Activated T-helper 2 cell treated with anti-CD3 and anti-CD28 coated beads, Interferon-gamma antibody, Interleukin-2, Interleukin-4, amounts not matched to agents 10 μg/mL and 5 μg/mL and 100 μg/mL, durations not matched to agents 14 hours and 24 hours and 36 hours (primary cell): Measurements from ENCODE around the gene MAP3K15. TPM values are rescaled to one million over a fixed set of nuclear protein-coding genes. Genes with fewer than 3 reads are reported as not detected.
"Not testable (repeated sequence)": the region's sequence is repeated elsewhere in the genome, so short reads cannot be mapped to it uniquely, and the experiment has no call there.

ENCODE experiments used
- DNase-seq: peaks from one replicate; pipeline ENCODE4 v3.0.0; 2021; ENCODE audit warnings: low spot score
- H3K27ac Mint-ChIP-seq: one replicate; pipeline ENCODE4 v1.8.0; 2021; ENCODE audit warnings: mixed read lengths
- H3K27me3 Mint-ChIP-seq: one replicate; pipeline ENCODE4 v1.8.0; 2021; ENCODE audit warnings: low read depth, mixed read lengths
- H3K36me3 Mint-ChIP-seq: one replicate; pipeline ENCODE4 v1.8.0; 2021; ENCODE audit warnings: low read depth, mixed read lengths
- H3K4me1 Mint-ChIP-seq: one replicate; pipeline ENCODE4 v1.8.0; 2021; ENCODE audit warnings: low read depth, mixed read lengths
- H3K4me3 Mint-ChIP-seq: one replicate; pipeline ENCODE4 v1.8.0; 2021; ENCODE audit warnings: low read depth, mild to moderate bottlenecking, moderate library complexity, mixed read lengths
- H3K9me3 Mint-ChIP-seq: one replicate; pipeline ENCODE4 v1.8.0; 2021; ENCODE audit warnings: mixed read lengths
- intact Hi-C: fragments of 100-400 bp; cut with micrococcal nuclease; formaldehyde crosslinking; loops from one replicate; pipeline ENCODE4 v1.15.1; 2023
- total RNA-seq: library from RNA; stranded (reverse); gene quantifications from 2 replicates; pipeline ENCODE4 v1.2.3, GENCODE V29; 2022

The MAP3K15 gene
- total RNA-seq, 1 donor from 2014 or later, result 0.94 TPM

DNA sequence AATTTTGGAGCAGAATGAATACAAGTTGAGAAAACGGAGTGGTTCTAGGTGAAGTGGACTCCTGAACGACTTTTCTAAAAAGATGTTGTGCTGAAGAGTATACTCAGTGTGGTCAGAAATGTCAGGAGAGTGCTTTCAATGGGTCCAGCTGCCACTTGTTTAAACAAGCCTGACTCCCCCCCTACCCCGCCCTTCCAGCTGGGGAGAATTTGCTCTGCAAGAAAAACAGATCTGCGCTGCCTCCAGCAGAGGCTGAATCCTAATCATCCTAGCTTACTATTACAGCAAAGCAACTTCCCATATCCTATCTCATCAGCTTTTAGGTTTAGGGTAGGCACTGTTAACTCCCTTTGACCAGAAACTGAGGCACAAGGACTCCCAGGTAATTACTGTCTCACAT, 1.9 kb downstream of the MAP3K15 start:
- Mint-ChIP-seq H3K9me3 (no peaks in the 10 kb centered on the region), H3K36me3 (no peaks in the 10 kb centered on the region), H3K27me3 (peaks cover 30% of the 10 kb centered on the region), H3K4me3 (no peak overlapping the region), H3K4me1 (no peaks in the 10 kb centered on the region), H3K27ac (no peak overlapping the region)
- no peak for DNase-seq
- intact Hi-C loops, result no loop called here

DNA sequence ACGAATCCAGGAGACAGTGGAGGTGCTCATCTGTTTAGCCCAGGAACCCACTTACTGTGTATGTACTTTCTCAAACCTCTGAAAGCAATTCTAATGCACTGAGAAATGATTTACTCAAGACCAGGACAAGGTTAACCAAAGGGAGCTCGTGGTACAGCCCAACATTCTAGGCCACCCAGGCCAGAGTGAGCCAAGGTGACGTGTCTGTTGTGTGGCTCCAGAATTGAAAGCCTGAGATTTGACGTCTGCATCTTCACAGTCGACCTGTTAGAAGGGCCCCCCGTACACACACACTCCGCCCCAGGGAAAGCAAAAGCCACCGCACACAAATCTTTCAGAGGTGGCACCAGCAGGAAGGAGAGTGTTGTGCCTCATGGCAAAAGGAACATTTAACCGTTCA, 2.3 kb downstream of the MAP3K15 start:
- intact Hi-C loops, result no loop called here
- Mint-ChIP-seq H3K36me3 (no peaks in the 10 kb centered on the region), H3K9me3 (no peaks in the 10 kb centered on the region), H3K27me3 (peaks cover 27% of the 10 kb centered on the region), H3K4me3 (no peak overlapping the region), H3K27ac (no peak overlapping the region), H3K4me1 (no peaks in the 10 kb centered on the region)
- no peak for DNase-seq

GRCh38 chrX:19512359-19512758, 2.9 kb downstream of the MAP3K15 start:
- Mint-ChIP-seq H3K4me3 (no peak overlapping the region), H3K36me3 (no peaks in the 10 kb centered on the region), H3K4me1 (no peaks in the 10 kb centered on the region), H3K27me3 (peaks cover 24% of the 10 kb centered on the region), H3K9me3 (no peaks in the 10 kb centered on the region), H3K27ac (no peak overlapping the region)
- intact Hi-C loops, result no loop called here
- DNase-seq, result no peak

DNA sequence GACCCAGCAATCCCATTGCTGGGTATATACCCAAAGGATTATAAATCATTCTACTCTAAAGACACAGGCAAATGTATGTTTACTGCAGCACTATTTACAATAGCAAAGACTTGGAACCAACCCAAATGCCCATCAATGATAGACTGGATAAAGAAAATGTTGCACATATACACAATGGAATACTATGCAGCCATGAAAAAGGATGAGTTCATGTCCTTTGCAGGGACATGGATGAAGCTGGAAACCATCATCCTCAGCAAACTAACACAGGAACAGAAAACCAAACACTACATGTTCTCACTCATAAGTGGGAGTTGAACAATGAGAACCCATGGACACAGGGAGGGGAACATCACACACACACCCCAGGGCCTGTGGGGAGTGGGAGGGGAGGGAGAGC, 3.5 kb downstream of the MAP3K15 start:
- H3K36me3 Mint-ChIP-seq, DNase-seq, H3K9me3 Mint-ChIP-seq, H3K4me1 Mint-ChIP-seq, intact Hi-C loops, H3K27ac Mint-ChIP-seq, H3K4me3 Mint-ChIP-seq: not testable (repeated sequence)
- H3K27me3 Mint-ChIP-seq, result peaks cover 19% of the 10 kb centered on the region

- Mint-ChIP-seq H3K27me3 (peaks cover 5% of the 10 kb centered on the region), H3K9me3 (no peaks in the 10 kb centered on the region), H3K4me1 (no peaks in the 10 kb centered on the region), H3K4me3 (no peak overlapping the region), H3K36me3 (no peaks in the 10 kb centered on the region), H3K27ac (no peak overlapping the region)
- intact Hi-C loops, result no loop called here
- DNase-seq, result no peak
Measured at GRCh38 chrX:19496711-19497110, 18.6 kb downstream of the MAP3K15 start.

- Mint-ChIP-seq H3K9me3 (no peaks in the 10 kb centered on the region), H3K27me3 (no peaks in the 10 kb centered on the region), H3K4me1 (peaks cover 3% of the 10 kb centered on the region), H3K36me3 (no peaks in the 10 kb centered on the region), H3K4me3 (no peak overlapping the region), H3K27ac (no peak overlapping the region)
- DNase-seq, result no peak
- intact Hi-C loops, result no loop called here
Measured at GRCh38 chrX:19487520-19488200, 27.6 kb downstream of the MAP3K15 start.

DNA sequence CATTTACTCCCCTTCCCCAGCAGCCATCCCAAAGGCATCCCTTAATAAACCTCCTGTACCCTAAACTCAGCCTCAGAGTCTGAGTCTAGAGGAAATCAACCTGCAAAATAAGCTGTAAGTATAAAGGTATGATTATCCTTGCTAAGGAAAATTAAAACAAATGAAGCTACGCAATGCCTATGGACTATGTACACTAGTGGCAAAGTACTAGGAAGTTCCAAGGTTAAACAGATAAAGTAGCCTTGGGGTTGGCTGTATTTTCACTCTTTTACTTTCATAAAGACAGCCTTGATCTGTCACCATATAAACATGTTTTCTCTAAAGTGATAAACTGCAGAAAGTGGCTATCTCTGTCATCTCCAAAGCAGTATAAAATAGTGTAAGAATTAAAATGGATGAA, 35.9 kb downstream of the MAP3K15 start:
- H3K4me3 Mint-ChIP-seq, result no peak overlapping the region
- intact Hi-C loops, result no loop called here
- no peak overlapping the region for H3K27ac Mint-ChIP-seq
- H3K9me3 Mint-ChIP-seq, result peaks cover 4% of the 10 kb centered on the region
- no peaks in the 10 kb centered on the region for H3K27me3 Mint-ChIP-seq
- H3K4me1 Mint-ChIP-seq, result no peaks in the 10 kb centered on the region
- H3K36me3 Mint-ChIP-seq, result peaks cover 2% of the 10 kb centered on the region
- DNase-seq, result no peak

DNA sequence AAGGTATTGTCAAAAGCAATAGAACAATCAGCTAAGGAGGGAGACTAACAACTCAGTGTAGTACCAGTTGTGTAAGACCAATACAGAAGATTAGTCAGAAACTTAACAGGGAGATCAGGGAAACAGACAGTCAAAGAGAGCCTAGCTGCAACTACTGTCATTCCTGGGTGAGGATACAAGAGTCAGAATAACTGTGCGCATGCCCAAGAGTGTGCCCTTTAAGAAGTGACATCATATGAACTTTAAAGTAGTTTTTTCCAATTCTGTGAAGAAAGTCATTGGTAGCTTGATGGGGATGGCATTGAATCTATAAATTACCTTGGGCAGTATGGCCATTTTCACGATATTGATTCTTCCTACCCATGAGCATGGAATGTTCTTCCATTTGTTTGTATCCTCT, 46.9 kb downstream of the MAP3K15 start:
- H3K4me3 Mint-ChIP-seq, H3K4me1 Mint-ChIP-seq, intact Hi-C loops, DNase-seq, H3K27me3 Mint-ChIP-seq, H3K27ac Mint-ChIP-seq, H3K36me3 Mint-ChIP-seq, H3K9me3 Mint-ChIP-seq: not testable (repeated sequence)

GRCh38 chrX:19462879-19463278, 52.4 kb downstream of the MAP3K15 start:
- Mint-ChIP-seq H3K27ac (no peak overlapping the region), H3K36me3 (no peaks in the 10 kb centered on the region), H3K27me3 (no peaks in the 10 kb centered on the region), H3K4me3 (no peak overlapping the region), H3K4me1 (no peaks in the 10 kb centered on the region), H3K9me3 (no peaks in the 10 kb centered on the region)
- DNase-seq, result no peak
- intact Hi-C loops, result no loop called here

DNA sequence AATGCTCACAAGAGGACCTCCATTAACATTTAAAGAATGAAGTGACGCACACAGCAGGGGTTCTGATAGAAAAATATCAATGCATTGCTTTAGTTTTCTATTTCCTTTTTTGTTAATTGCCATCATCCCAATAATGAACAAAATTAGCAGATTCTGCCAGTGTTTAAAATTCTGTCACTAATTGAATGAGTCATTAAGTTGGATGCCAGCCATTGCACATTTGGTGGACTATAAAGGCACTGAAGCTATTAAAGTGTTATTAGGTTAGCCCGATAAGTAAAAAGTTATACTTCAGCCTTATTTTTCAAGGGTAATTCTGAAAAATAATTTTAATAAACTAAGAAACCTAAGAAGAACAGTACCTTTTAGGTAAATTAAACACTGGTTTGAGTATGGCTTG, 53.1 kb downstream of the MAP3K15 start:
- Mint-ChIP-seq H3K36me3 (no peaks in the 10 kb centered on the region), H3K27me3 (no peaks in the 10 kb centered on the region), H3K27ac (no peak overlapping the region), H3K4me3 (no peak overlapping the region), H3K4me1 (no peaks in the 10 kb centered on the region), H3K9me3 (no peaks in the 10 kb centered on the region)
- DNase-seq, result no peak
- intact Hi-C loops, result no loop called here

DNA sequence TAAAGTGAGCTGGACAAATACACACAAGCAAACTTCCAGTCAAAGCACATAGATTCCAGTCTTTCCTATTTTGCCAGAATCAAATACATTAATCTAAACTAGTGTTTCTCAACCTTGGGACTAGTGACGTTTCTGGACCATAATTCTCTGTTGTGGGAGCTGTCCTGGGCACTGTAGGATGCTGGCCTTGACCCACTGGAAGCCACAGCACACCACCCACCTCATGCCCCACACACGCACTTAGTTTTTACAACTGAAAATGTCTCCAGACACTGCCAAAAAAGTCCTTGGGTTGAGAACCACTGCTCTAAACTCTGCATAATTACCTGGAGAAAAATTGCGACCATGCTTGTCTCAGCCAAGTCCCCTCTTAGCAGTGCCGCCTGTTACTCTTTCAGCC, 57.6 kb downstream of the MAP3K15 start:
- H3K27ac Mint-ChIP-seq, result no peak overlapping the region
- no peaks in the 10 kb centered on the region for H3K9me3 Mint-ChIP-seq
- H3K4me3 Mint-ChIP-seq, result no peak overlapping the region
- no peaks in the 10 kb centered on the region for H3K4me1 Mint-ChIP-seq
- intact Hi-C loops, result no loop called here
- DNase-seq, result no peak
- no peaks in the 10 kb centered on the region for H3K27me3 Mint-ChIP-seq
- no peaks in the 10 kb centered on the region for H3K36me3 Mint-ChIP-seq

DNA sequence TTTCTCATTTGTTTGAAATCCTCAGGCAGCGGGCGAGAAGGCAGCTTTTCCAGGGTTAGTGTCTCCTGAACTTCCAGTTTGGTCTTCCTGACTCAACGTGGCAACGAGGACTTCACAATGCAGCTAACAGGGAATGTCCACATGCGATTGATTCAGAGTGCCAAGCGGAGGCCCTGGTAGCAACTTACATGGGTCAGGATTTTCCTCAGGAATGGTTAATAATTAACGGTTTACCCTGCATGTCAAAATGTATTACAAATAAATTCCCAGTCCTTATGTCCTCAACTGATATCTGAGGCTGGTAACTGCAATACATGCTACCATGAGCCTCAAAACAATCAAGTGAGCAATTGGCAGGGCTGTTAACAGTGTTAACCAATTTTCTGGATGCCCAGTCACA, 67.2 kb downstream of the MAP3K15 start:
- intact Hi-C loops, result no loop called here
- Mint-ChIP-seq H3K4me1 (no peaks in the 10 kb centered on the region), H3K4me3 (no peak overlapping the region), H3K27ac (no peak overlapping the region), H3K9me3 (no peaks in the 10 kb centered on the region), H3K27me3 (peaks cover 4% of the 10 kb centered on the region), H3K36me3 (no peaks in the 10 kb centered on the region)
- no peak for DNase-seq

DNA sequence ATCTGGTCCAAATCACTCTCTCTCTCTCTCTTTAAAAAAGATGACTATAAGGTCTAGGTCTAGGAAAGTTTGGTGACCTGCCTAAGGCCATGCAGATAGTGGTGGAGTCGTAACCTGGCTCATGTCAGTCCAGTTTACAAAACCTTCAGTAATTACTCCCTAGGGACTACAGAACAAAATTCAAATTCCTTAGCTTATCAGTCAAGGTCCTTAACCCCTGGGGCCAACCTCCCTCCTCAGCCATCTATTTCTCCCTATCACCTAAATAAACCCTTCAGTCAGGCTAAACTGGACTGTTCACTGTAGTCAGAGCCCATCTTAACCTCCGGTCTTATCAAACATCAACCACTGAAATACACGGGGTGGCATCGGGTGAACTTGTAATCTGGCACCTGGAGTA, 68.9 kb downstream of the MAP3K15 start:
- Mint-ChIP-seq H3K27me3 (peaks cover 3% of the 10 kb centered on the region), H3K4me3 (no peak overlapping the region), H3K36me3 (no peaks in the 10 kb centered on the region), H3K9me3 (no peaks in the 10 kb centered on the region), H3K4me1 (no peaks in the 10 kb centered on the region), H3K27ac (no peak overlapping the region)
- intact Hi-C loops, result no loop called here
- DNase-seq, result no peak

GRCh38 chrX:19445772-19446171, 69.5 kb downstream of the MAP3K15 start:
- DNase-seq, H3K27me3 Mint-ChIP-seq, intact Hi-C loops, H3K4me1 Mint-ChIP-seq, H3K9me3 Mint-ChIP-seq, H3K4me3 Mint-ChIP-seq, H3K27ac Mint-ChIP-seq, H3K36me3 Mint-ChIP-seq: not testable (repeated sequence)
